Gastroesophageal sphincter (tissue), 3 donors: Measurements from ENCODE around the gene GMPR2.

ENCODE experiments used
- EP300 ChIP-seq: sonication (generic); formaldehyde crosslinking; IDR thresholded peaks from one replicate; pipeline ENCODE4 v1.6.1; 2017; ENCODE audit warnings: antibody characterized with exemption, mild to moderate bottlenecking
- POLR2A ChIP-seq, 2 donors: fragments of 450-650 bp; IDR thresholded peaks; one replicate each; pipeline ENCODE4 v1.6.1; 2017; ENCODE audit warnings: antibody characterized with exemption in 2 of 2, mild to moderate bottlenecking in 2 of 2, moderate library complexity in 1 of 2
- POLR2AphosphoS5 ChIP-seq: sonication (generic); formaldehyde crosslinking; IDR thresholded peaks from one replicate; pipeline ENCODE4 v1.6.1; 2017; ENCODE audit warnings: antibody characterized with exemption
- TF ChIP-seq, protein P1 (sequence below), 4 experiments: fragments of 200-600 bp in 2 of 4; fragments of 450-650 bp in 2 of 4; sonication (generic) in 1 of 4; IDR thresholded peaks; one replicate each; pipeline ENCODE4 v1.5.1; 2017 to 2019; ENCODE audit warnings: antibody characterized with exemption in 4 of 4, mild to moderate bottlenecking in 2 of 4, moderate library complexity in 2 of 4

DNA sequence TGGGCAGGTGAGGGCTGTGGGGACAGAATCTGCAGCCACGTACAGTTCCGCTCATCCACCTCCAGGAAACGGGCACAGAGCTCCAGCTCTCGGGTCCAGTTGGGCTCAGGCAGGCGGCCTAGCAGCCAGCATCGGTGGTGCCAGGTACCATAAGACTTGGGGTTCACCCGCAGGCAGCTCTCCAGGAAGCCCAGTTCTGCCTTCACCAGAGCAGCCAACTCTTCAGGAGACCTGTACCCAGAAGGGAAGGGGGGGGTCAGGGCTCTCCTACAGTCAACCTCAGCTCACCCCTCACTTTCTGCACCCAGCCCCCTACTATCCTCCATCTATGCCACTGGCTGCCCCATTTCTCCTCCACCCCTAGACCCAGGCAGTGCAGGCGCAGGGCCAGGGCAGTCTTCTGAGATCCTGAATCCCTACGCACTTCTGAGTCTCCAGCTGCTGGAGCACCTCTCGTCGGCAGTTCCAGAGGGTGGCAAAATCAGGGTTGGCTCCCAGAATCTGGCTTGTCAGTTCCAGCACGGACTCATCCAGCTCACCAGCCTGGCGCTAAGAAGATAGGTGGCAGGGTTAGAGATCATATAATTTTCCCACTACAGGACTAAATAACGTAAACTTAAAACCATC is 37.3 kb downstream of the GMPR2 start:
- TF ChIP-seq, protein P1, sequence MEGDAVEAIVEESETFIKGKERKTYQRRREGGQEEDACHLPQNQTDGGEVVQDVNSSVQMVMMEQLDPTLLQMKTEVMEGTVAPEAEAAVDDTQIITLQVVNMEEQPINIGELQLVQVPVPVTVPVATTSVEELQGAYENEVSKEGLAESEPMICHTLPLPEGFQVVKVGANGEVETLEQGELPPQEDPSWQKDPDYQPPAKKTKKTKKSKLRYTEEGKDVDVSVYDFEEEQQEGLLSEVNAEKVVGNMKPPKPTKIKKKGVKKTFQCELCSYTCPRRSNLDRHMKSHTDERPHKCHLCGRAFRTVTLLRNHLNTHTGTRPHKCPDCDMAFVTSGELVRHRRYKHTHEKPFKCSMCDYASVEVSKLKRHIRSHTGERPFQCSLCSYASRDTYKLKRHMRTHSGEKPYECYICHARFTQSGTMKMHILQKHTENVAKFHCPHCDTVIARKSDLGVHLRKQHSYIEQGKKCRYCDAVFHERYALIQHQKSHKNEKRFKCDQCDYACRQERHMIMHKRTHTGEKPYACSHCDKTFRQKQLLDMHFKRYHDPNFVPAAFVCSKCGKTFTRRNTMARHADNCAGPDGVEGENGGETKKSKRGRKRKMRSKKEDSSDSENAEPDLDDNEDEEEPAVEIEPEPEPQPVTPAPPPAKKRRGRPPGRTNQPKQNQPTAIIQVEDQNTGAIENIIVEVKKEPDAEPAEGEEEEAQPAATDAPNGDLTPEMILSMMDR (IDR thresholded peaks at IDR 0.05): no peak
- TF ChIP-seq POLR2A (IDR thresholded peaks at IDR 0.05) (no peak), EP300 (no peak), POLR2AphosphoS5 (no peak)
